SJCRH30 (cell line): ENCODE measurements around the gene TMEM26. TPM values are rescaled to one million over a fixed set of nuclear protein-coding genes. Genes with fewer than 3 reads are reported as not detected.
A peak's percentile ranks its signal among the peaks of the same experiment; 100 is the strongest.

Experiments used
- DNase-seq, 2 experiments: peaks; one replicate each; pipeline ENCODE4 v3.0.0-alpha.2; 2015 to 2020
- H3K27ac ChIP-seq: fragments of 250-450 bp; sonication (Bioruptor Pico); 2 replicates; pipeline ENCODE4 v1.5.1; 2020; ENCODE audit warnings: mild to moderate bottlenecking, moderate library complexity
- H3K27me3 ChIP-seq: fragments of 250-450 bp; sonication (Bioruptor Pico); 2 replicates; pipeline ENCODE4 v1.5.1; 2020; ENCODE audit warnings: mild to moderate bottlenecking, moderate library complexity
- H3K36me3 ChIP-seq: fragments of 250-450 bp; sonication (Bioruptor Pico); 2 replicates; pipeline ENCODE4 v1.5.1; 2020; ENCODE audit warnings: mild to moderate bottlenecking, moderate library complexity
- H3K4me1 ChIP-seq: fragments of 250-450 bp; sonication (Bioruptor Pico); 2 replicates; pipeline ENCODE4 v1.5.1; 2020; ENCODE audit warnings: mild to moderate bottlenecking, moderate library complexity
- H3K4me3 ChIP-seq: fragments of 250-450 bp; sonication (Bioruptor Pico); 2 replicates; pipeline ENCODE4 v1.5.1; 2020; ENCODE audit warnings: mild to moderate bottlenecking, moderate library complexity
- H3K9me3 ChIP-seq: fragments of 250-450 bp; sonication (Bioruptor Pico); replicated peaks from 2 replicates; pipeline ENCODE4 v1.5.1; 2020; ENCODE audit warnings: mild to moderate bottlenecking, moderate library complexity
- total RNA-seq: library from RNA; depleted of rRNA; stranded (reverse); fragments of >200 nt; shearing (Covaris generic); gene quantifications from 2 replicates; pipeline ENCODE4 v1.2.3, GENCODE V29; 2014

The TMEM26 gene
- total RNA-seq, 1 experiment from 2014 or later, result not detected

GRCh38 chr10:61470740-61471139 lies 17.6 kb upstream of the TMEM26 start:
- DNase-seq, result no peak
- H3K4me3 ChIP-seq, result no peak overlapping the region
- H3K27me3 ChIP-seq, result no peaks in the 10 kb centered on the region
- no peaks in the 10 kb centered on the region for H3K4me1 ChIP-seq
- H3K9me3 ChIP-seq, result no peaks in the 10 kb centered on the region
- H3K36me3 ChIP-seq, result no peaks in the 10 kb centered on the region
- H3K27ac ChIP-seq, result no peak overlapping the region

- peak in 1 of 2 experiments; percentile 4 for DNase-seq
- H3K36me3 ChIP-seq, result no peaks in the 10 kb centered on the region
- no peak overlapping the region for H3K27ac ChIP-seq
- H3K4me3 ChIP-seq, result no peak overlapping the region
- H3K9me3 ChIP-seq, result no peaks in the 10 kb centered on the region
- no peaks in the 10 kb centered on the region for H3K27me3 ChIP-seq
- H3K4me1 ChIP-seq, result no peaks in the 10 kb centered on the region
Observed at GRCh38 chr10:61465901-61466632, 12.9 kb upstream of the TMEM26 start.

- no peak for DNase-seq
- H3K36me3 ChIP-seq, result no peaks in the 10 kb centered on the region
- H3K4me3 ChIP-seq, result no peak overlapping the region
- no peaks in the 10 kb centered on the region for H3K4me1 ChIP-seq
- H3K9me3 ChIP-seq, result no peaks in the 10 kb centered on the region
- no peaks in the 10 kb centered on the region for H3K27me3 ChIP-seq
- H3K27ac ChIP-seq, result no peak overlapping the region
Observed at GRCh38 chr10:61465171-61465496, 12.0 kb upstream of the TMEM26 start.

- Histone ChIP-seq H3K27ac (no peak overlapping the region), H3K9me3 (no peaks in the 10 kb centered on the region)
- DNase-seq, result no peak
Observed at GRCh38 chr10:61464461-61465170, 11.4 kb upstream of the TMEM26 start.

GRCh38 chr10:61463035-61463909 lies 10.1 kb upstream of the TMEM26 start:
- no peaks in the 10 kb centered on the region for H3K9me3 ChIP-seq
- no peak for DNase-seq
- H3K27me3 ChIP-seq, result no peaks in the 10 kb centered on the region
- no peak overlapping the region for H3K27ac ChIP-seq
- no peaks in the 10 kb centered on the region for H3K36me3 ChIP-seq
- H3K4me3 ChIP-seq, result no peak overlapping the region
- no peaks in the 10 kb centered on the region for H3K4me1 ChIP-seq

More at GRCh38 chr10:61464461-61465170, 11.4 kb upstream of the TMEM26 start:
- Histone ChIP-seq H3K4me1 (no peaks in the 10 kb centered on the region), H3K4me3 (no peak overlapping the region), H3K27me3 (no peaks in the 10 kb centered on the region), H3K36me3 (no peaks in the 10 kb centered on the region)

- Histone ChIP-seq H3K27me3 (no peaks in the 10 kb centered on the region), H3K4me1 (no peaks in the 10 kb centered on the region), H3K9me3 (no peaks in the 10 kb centered on the region), H3K36me3 (no peaks in the 10 kb centered on the region), H3K27ac (no peak overlapping the region), H3K4me3 (no peak overlapping the region)
- DNase-seq, result no peak
Observed at GRCh38 chr10:61460835-61461234, 7.7 kb upstream of the TMEM26 start.

- Histone ChIP-seq H3K9me3 (no peaks in the 10 kb centered on the region), H3K4me1 (no peaks in the 10 kb centered on the region), H3K27ac (no peak overlapping the region), H3K4me3 (no peak overlapping the region), H3K36me3 (no peaks in the 10 kb centered on the region), H3K27me3 (no peaks in the 10 kb centered on the region)
- no peak for DNase-seq
Observed at GRCh38 chr10:61458031-61458430, 4.8 kb upstream of the TMEM26 start.

- no peak for DNase-seq
- Histone ChIP-seq H3K36me3 (no peaks in the 10 kb centered on the region), H3K9me3 (no peaks in the 10 kb centered on the region)
Observed at GRCh38 chr10:61456095-61456789, 3.1 kb upstream of the TMEM26 start.

GRCh38 chr10:61455656-61456055 lies 2.5 kb upstream of the TMEM26 start:
- no peak for DNase-seq
- H3K4me1 ChIP-seq, result no peaks in the 10 kb centered on the region
- H3K4me3 ChIP-seq, result no peak overlapping the region
- H3K36me3 ChIP-seq, result no peaks in the 10 kb centered on the region
- H3K9me3 ChIP-seq, result no peaks in the 10 kb centered on the region
- H3K27ac ChIP-seq, result no peak overlapping the region
- no peaks in the 10 kb centered on the region for H3K27me3 ChIP-seq

More at GRCh38 chr10:61456095-61456789, 3.1 kb upstream of the TMEM26 start:
- Histone ChIP-seq H3K4me3 (no peak overlapping the region), H3K27ac (no peak overlapping the region), H3K4me1 (no peaks in the 10 kb centered on the region), H3K27me3 (no peaks in the 10 kb centered on the region)

- no peaks in the 10 kb centered on the region for H3K9me3 ChIP-seq
- H3K36me3 ChIP-seq, result no peaks in the 10 kb centered on the region
- H3K4me1 ChIP-seq, result no peaks in the 10 kb centered on the region
- no peak for DNase-seq
- no peak overlapping the region for H3K4me3 ChIP-seq
- H3K27me3 ChIP-seq, result no peaks in the 10 kb centered on the region
- no peak overlapping the region for H3K27ac ChIP-seq
Observed at GRCh38 chr10:61454541-61454940, 1.4 kb upstream of the TMEM26 start.

- Histone ChIP-seq H3K9me3 (no peaks in the 10 kb centered on the region), H3K4me3 (no peak overlapping the region), H3K36me3 (no peaks in the 10 kb centered on the region), H3K4me1 (peaks cover 2% of the 10 kb centered on the region), H3K27ac (no peak overlapping the region), H3K27me3 (no peaks in the 10 kb centered on the region)
- no peak for DNase-seq
Observed at GRCh38 chr10:61452151-61452651, 980 bp downstream of the TMEM26 start.

- no peaks in the 10 kb centered on the region for H3K36me3 ChIP-seq
- no peaks in the 10 kb centered on the region for H3K27me3 ChIP-seq
- H3K4me1 ChIP-seq, result peaks cover 6% of the 10 kb centered on the region
- H3K4me3 ChIP-seq, result no peak overlapping the region
- DNase-seq, result no peak
- H3K27ac ChIP-seq, result no peak overlapping the region
- H3K9me3 ChIP-seq, result no peaks in the 10 kb centered on the region
Observed at GRCh38 chr10:61451357-61451756, 1.8 kb downstream of the TMEM26 start.

- DNase-seq, result no peak
- peaks cover 6% of the 10 kb centered on the region for H3K4me1 ChIP-seq
- no peaks in the 10 kb centered on the region for H3K9me3 ChIP-seq
- H3K27me3 ChIP-seq, result no peaks in the 10 kb centered on the region
- no peaks in the 10 kb centered on the region for H3K36me3 ChIP-seq
- no peak overlapping the region for H3K4me3 ChIP-seq
- H3K27ac ChIP-seq, result no peak overlapping the region
Observed at GRCh38 chr10:61448841-61449600, 4.2 kb downstream of the TMEM26 start.

- DNase-seq, result no peak
- Histone ChIP-seq H3K27me3 (no peaks in the 10 kb centered on the region), H3K9me3 (no peaks in the 10 kb centered on the region), H3K27ac (no peak overlapping the region), H3K4me1 (peaks cover 6% of the 10 kb centered on the region), H3K4me3 (no peak overlapping the region), H3K36me3 (no peaks in the 10 kb centered on the region)
Observed at GRCh38 chr10:61448091-61448490, 5.1 kb downstream of the TMEM26 start.
